ENCODE results near the gene SKAP1.
"Not testable (repeated sequence)": the region's sequence is repeated elsewhere in the genome, so short reads cannot be mapped to it uniquely, and the experiment has no call there.

Gene SKAP1

DNA sequence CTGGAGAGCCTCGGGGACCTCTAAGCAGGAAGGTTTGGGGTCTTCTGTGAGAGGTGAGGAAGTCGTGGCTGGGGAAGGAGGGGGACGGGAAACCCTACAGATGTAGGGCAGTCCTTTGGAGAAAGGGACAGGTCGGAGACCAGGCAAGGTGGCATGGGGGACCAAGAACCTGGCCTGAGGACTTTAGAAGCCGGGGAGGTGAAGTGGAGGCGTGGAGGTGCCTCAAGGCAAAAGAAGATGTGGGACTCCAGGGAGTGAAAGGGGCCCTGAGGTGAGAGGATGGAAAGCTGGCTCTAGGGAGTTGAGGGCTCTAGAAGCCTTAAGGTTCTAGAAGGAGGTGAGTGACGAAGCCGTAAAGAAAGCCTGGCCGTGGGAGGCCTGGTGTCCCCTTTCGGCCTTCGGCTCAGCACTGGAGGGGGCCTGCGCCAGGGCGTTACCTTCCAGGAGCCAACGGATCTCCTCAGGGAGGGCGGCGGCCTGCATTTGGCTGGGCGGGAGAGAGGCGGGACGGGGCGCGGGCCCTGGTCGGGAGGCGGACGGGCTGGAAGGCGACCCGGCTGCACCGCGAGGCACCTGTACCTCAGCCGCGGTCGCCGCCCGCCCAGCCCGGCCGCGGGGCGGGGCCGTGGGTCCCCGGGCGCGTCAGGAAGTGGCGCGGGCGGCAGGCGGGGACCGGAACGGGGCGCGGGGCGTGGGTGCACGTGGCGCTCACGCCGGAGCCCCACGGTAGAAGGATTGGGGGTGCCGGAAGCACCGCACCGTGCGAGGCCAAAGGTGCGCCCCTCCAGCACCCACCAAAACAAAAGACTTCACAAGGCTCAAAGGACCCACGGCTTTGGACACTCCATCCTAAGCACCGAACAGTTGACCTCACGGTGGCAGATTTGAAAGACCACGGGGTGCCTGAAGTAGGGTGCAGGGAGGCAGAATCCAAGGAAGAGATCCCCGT lies at the start of gene SKAP1:
Gene SKAP1 (minus strand): TSS at position 577 of the 949 bp plus-strand sequence.
- DNase-seq = peak; percentile 70 to 74

GRCh38 chr17:48479014-48479402 lies 49.0 kb upstream of the SKAP1 start:
- DNase-seq = no peak

DNA sequence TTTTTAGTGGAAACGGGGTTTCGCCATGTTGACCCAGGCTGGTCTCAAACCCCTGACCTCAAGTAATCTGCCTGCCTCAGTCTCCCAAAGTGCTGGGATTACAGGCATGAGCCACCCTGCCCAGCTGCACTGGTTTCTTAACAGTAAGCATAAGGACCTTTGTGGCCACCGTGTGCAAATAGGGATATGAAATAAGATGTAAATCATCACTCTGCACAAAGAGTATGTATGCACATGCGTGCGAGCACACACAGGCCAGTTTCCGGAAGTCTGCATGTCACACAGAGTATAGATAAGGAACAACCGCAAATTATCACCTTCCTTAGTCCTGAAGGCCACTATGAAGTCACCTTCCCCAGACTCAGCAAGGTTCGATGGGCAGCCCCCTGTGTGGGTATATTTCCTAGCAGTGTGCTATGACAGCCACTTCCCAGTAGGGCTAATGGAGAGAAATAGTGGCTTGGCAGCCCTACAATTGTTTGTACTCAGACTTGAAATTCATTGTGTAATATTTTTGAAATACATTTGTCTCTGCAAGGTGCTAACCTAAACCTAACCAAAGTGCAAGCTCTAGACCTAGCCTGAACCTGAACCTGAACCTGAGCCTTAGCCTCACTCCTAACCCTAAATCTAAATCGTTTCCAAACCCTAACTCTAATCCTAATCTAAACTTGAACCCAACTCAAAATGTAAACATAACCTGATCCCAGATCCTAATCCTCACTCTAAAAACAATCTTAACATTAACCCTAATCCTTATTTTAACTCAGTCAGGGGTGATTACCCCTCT lies 48.4 kb upstream of the SKAP1 start:
- DNase-seq = peak; percentile 18 to 29

DNA sequence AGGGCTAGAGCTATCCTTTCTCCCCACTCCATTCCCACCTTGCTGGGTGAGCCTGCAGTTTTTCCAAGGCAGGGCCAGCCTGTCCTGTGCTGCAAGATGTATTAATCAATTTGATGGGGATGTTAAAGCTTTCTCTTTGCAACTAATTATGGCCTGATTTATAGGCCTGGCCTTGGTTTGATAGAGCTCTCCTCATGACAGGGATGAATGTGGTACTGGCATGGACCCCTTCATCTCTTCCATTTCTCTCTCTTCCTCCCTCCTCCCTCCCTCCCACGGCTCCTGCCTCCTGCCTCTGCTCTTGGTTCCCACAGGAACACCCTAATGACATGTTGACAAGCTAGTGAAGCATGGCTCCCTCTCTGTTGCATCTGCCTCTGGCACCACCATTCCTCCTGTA lies 47.2 kb upstream of the SKAP1 start:
- no peak for DNase-seq

GRCh38 chr17:48472411-48473281 lies 42.6 kb upstream of the SKAP1 start:
- peak; percentile 22 to 43 for DNase-seq

DNA sequence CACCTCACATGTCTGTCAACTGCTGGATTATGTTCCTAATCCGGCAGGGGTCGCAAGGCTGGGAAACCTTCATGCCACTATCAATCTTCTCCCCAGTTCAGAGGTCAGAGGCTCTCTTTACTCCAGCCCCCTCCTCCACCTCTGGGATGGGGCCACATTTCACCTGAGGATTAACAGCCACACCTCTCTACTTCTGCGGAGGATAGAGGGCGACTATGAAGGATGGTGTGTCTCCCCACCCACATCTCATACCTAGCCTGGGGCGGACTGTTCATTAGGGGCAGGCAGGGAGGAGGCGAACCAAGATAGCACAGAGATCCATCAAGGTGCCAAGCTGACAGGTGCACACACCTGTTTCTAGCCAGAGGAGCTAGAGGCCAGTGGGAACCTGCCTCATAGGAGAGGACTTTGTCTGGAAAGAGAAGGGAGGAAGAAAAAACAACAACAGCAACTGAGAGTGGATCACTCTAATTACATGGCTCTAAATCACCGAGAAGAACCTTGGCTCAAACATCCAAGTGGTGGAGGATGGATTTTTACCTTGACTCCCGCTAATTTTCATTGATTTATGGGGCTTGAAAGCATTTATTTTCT lies 41.9 kb upstream of the SKAP1 start:
- no peak for DNase-seq

DNA sequence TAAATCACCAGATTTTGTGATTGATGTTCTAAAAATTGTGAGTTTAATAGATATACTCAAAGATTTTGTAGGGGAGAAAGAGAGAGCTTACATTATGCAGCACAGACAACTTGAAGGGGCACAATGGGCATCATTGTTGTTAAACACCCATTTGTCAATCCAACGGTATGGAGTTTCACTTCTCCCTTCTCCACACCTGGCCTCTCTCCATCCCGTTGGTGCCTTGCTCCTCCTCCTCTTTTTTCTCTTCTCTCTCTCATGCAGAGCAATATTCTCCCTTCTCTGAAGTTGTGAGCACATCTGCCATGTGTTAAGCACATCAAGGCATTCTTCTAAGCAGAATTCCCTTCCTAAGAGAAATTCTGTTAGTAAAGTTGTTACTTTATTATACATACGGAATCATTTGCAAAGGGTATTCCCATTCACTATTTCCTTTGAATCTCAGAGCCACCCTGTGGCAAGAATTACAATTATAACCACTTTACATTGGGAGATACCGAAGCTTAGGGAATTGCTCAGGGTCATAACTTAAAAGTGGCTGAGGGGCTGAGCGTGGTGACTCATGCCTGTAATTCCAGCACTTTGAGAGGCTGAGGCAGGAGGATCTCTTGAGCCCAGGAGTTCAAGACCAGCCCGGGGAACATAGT lies 40.5 kb upstream of the SKAP1 start:
- DNase-seq = no peak

- DNase-seq = no peak
Observed at GRCh38 chr17:48469227-48469626, 39.2 kb upstream of the SKAP1 start.

GRCh38 chr17:48468299-48468698 lies 38.3 kb upstream of the SKAP1 start:
- no peak for DNase-seq

GRCh38 chr17:48465884-48466283 lies 35.9 kb upstream of the SKAP1 start:
- no peak for DNase-seq

DNA sequence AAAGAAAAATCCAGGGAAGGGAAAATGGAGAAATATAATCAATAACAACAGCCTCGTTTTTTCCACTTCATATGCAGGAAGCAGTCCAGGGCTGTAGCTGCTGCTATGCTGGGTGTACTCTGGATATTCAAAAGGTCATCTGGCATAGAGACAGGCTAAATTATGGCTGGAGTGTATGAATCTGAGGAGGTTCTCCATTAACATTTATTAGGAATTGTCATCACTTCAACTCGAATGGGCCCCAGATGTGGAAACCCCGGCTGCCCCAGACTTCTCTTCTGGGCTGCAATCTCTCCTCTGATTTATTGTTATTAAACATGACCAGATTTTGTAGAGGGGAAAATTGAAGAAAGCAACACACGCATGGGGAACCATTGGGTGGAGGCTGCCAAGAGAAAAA lies 33.5 kb upstream of the SKAP1 start:
- no peak for DNase-seq

GRCh38 chr17:48462946-48463345 lies 32.9 kb upstream of the SKAP1 start:
- DNase-seq = no peak

DNA sequence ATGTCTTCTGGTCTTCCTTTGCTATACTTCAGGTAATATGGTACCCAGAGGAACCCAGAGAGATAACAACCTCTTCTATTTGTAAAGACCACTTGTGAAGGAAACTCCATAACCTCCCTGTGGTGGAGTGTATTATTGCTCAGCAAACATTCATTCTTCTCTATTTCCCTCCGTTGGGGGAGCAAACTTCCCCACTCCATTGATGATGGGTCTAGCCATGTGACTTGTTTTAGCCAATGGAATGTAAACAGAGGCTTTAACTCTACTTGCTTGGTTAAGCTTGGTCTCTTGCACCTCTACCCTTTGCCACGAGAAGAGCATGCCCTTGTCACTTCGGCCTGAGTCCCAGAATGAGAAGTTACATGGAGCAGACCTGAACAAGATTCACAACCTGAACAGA lies 30.0 kb upstream of the SKAP1 start:
- no peak for DNase-seq

- no peak for DNase-seq
Observed at GRCh38 chr17:48459070-48459844, 29.2 kb upstream of the SKAP1 start.

- peak; percentile 78 to 85 for DNase-seq
Observed at GRCh38 chr17:48457080-48457836, 27.2 kb upstream of the SKAP1 start.

- no peak for DNase-seq
Observed at GRCh38 chr17:48456589-48456988, 26.6 kb upstream of the SKAP1 start.

- DNase-seq = no peak
Observed at GRCh38 chr17:48455791-48456190, 25.8 kb upstream of the SKAP1 start.

- DNase-seq = peak in 1 of 2 donors; percentile 59
Observed at GRCh38 chr17:48453447-48453846, 23.4 kb upstream of the SKAP1 start.

GRCh38 chr17:48451489-48451888 lies 21.5 kb upstream of the SKAP1 start:
- no peak for DNase-seq

DNA sequence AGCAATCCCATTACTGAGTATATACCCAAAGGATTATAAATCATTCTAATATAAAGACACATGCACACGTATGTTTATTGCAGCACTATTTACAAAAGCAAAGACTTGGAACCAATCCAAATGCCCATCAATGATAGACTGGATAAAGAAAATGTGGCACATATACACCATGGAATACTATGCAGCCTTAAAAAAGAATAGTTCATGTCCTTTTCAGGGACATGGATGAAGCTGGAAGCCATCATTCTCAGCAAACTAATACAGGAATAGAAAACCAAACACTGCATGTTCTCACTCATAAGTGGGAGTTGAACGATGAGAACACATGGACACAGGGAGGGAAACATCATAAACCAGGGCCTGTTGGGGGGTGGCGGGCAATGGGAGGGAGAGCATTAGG lies 19.3 kb upstream of the SKAP1 start:
- DNase-seq = not testable (repeated sequence)

Data from CD4-positive, alpha-beta T cell treated with Interleukin-1 beta for 1 hour (primary cell).